ENCODE measurements around the gene STKLD1. TPM values are rescaled to one million over a fixed set of nuclear protein-coding genes. Genes with fewer than 3 reads are reported as not detected.

The STKLD1 gene
- total and polyA plus RNA-seq, 9 of the 15 experiments (the other 6 are each of a cell fraction or from before 2014, with no cell fraction given), result 0.10 to 0.65 (median 0.33) TPM; not detected in 2

GRCh38 chr9:133348718-133349573 is 27.2 kb upstream of the STKLD1 start (continued):
- peak in 1 of 2 experiments; percentile 41; a peak in 1 of 4 replicates for TF ChIP-seq FOXA3 (CRISPR knock-in tag; conservative IDR thresholded peaks at IDR 0.05 in 1 of 2, IDR thresholded peaks at IDR 0.05 in 1 of 2)
- TF ChIP-seq HMGN3 (IDR thresholded peaks at IDR 0.05; ENCODE audit: borderline replicate concordance, extremely low read depth, insufficient read length, low read depth, low read length), result no peak
- TF ChIP-seq ZNF444 (CRISPR knock-in tag; IDR thresholded peaks at IDR 0.05), result 0 out of 2 replicates have a peak, but pooled peaks have one; percentile 27
- no peak for TF ChIP-seq PCBP2 (IDR thresholded peaks at IDR 0.05; ENCODE audit: low read depth, low read length, poor library complexity, severe bottlenecking)
- no peak for TF ChIP-seq ZNF253 (CRISPR knock-in tag; conservative IDR thresholded peaks at IDR 0.05)
- TF ChIP-seq XRCC4 (IDR thresholded peaks at IDR 0.05; ENCODE audit: extremely low read depth, insufficient read depth, insufficient read length), result no peak
- peak; percentile 15; the same call in 1 of the 2 replicates for TF ChIP-seq POLR2A (conservative IDR thresholded peaks at IDR 0.05)
- no peak for TF ChIP-seq CBFA2T2 (conservative IDR thresholded peaks at IDR 0.05)
- TF ChIP-seq FOXP1 (CRISPR knock-in tag; IDR thresholded peaks at IDR 0.05), result peak; percentile 59; the same call in 1 of the 2 replicates
- no peak for TF ChIP-seq HDGF (IDR thresholded peaks at IDR 0.05)
- TF ChIP-seq ZNF280B (CRISPR knock-in tag; IDR thresholded peaks at IDR 0.05), result no peak
- TF ChIP-seq RNF219 (CRISPR knock-in tag; IDR thresholded peaks at IDR 0.05), result no peak
- TF ChIP-seq ZNF140 (CRISPR knock-in tag; IDR thresholded peaks at IDR 0.05), result no peak
- TF ChIP-seq MCM7 (IDR thresholded peaks at IDR 0.05), result no peak
- TF ChIP-seq CHD1 (IDR thresholded peaks at IDR 0.05; ENCODE audit: low read length), result peak; percentile 82
- no peak for TF ChIP-seq E2F3 (CRISPR knock-in tag; IDR thresholded peaks at IDR 0.05)

All from K562 (cell line).